VCaP (cell line): ENCODE measurements around the gene F3.

ENCODE experiments used
- H3K27ac ChIP-seq: fragments of 450-650 bp; 2 replicates; pipeline ENCODE4 v1.5.1; 2017
- CTCF ChIP-seq: fragments of 450-650 bp; conservative IDR thresholded peaks from 2 replicates; pipeline ENCODE4 v1.5.1; 2017; ENCODE audit warnings: mild to moderate bottlenecking, moderate library complexity

Gene F3

DNA sequence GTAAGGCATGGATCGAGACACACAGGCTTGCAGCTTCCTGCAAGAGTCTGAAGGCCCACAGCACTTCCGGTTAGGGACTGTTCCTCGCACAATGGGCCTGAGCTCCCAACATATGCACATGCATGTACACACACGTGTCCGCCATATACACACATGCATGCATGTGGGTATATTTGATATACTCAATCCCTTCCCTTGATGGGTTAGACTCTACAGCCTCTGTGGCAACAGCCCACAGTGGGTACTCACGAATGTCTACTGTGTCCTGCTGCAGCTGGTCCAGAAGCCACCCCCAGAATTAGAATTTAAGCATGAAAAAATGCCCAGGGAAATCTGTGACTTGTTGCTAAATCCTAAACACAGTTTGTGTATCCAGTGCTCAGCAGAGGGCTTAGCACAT lies 9.9 kb downstream of the F3 start:
- TF ChIP-seq CTCF = no peak
- H3K27ac ChIP-seq = peak overlapping the region; percentile 82

GRCh38 chr1:94530373-94530878 lies 11.1 kb downstream of the F3 start:
- H3K27ac ChIP-seq = no peak overlapping the region
- no peak for TF ChIP-seq CTCF

DNA sequence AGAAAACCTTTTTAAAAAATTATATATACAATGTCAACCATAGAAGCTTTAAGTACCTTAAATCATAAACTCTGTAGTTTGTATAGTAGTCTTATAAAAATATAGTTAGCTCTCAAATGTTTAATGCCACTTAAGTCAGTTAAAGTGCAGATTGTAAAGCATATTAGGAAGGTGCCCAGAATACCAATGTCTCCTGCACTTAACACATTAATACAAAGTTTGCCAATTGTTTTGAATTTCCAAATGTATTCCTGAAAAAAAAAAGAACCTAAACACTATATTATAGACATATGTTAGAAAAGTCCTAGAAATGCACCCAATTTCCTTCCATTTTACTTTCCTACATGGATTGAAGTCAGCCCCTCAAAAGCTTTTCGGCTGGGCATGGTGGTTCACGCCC lies 12.1 kb downstream of the F3 start:
- no peak overlapping the region; the same call in 1 of the 2 replicates for H3K27ac ChIP-seq
- no peak for TF ChIP-seq CTCF

DNA sequence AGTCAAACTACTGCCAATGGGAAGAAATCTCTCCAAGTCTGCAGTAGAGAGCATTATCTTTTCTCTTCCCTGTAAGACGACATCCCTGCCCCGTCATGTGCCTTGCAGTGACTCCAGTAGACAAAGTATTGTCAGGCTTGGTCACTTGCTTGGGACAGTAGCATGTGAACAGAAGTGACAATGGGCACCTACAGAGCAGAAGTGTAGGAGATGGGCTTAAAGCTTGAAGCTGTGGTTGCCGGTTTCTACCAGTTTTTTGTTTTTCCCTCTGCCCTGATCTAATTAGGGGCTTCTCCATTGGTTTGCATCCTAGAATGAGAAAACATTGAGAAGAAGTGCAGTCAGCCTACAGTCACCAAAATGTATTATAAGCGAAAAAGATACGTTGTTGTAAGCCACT lies 12.7 kb downstream of the F3 start:
- H3K27ac ChIP-seq = peak overlapping the region; percentile 50; the same call in 1 of the 2 replicates
- TF ChIP-seq CTCF = no peak

GRCh38 chr1:94528299-94528698 lies 13.3 kb downstream of the F3 start:
- TF ChIP-seq CTCF = no peak

GRCh38 chr1:94527447-94528031 lies 14.0 kb downstream of the F3 start:
- 0 out of 2 replicates have a peak, but pooled peaks have one; percentile 18 for TF ChIP-seq CTCF
- peak overlapping the region; percentile 50 for H3K27ac ChIP-seq

More at GRCh38 chr1:94528299-94528698, 13.3 kb downstream of the F3 start:
- peak overlapping the region; percentile 50 for H3K27ac ChIP-seq

- peak overlapping the region; percentile 50 for H3K27ac ChIP-seq
- no peak for TF ChIP-seq CTCF
These were observed 15.2 kb downstream of the F3 start for GRCh38 chr1:94526152-94526980.
